Measurements from ENCODE around the gene BCO1. TPM values are rescaled to one million over a fixed set of nuclear protein-coding genes. Genes with fewer than 3 reads are reported as not detected.
A peak's percentile ranks its signal among the peaks of the same experiment; 100 is the strongest.

The BCO1 gene
- total RNA-seq, 4 donors from 2014 or later, result 0.26 TPM; not detected in 3

GRCh38 chr16:81201267-81201666 is 37.2 kb upstream of the BCO1 start:
- no peak overlapping the region for H3K27ac ChIP-seq
- no peaks in the 10 kb centered on the region for H3K9me3 ChIP-seq
- no peak overlapping the region for H3K4me3 ChIP-seq
- no peaks in the 10 kb centered on the region for H3K36me3 ChIP-seq
- no peak for TF ChIP-seq EP300 (IDR thresholded peaks at IDR 0.05)
- TF ChIP-seq POLR2AphosphoS5 (IDR thresholded peaks at IDR 0.05), result no peak
- TF ChIP-seq POLR2A (IDR thresholded peaks at IDR 0.05), result no peak
- no peak for TF ChIP-seq CTCF (IDR thresholded peaks at IDR 0.05)
- no peaks in the 10 kb centered on the region for H3K27me3 ChIP-seq
- no peak for DNase-seq (ENCODE audit: low spot score in 2 of 2)
- WGBS, result 38% methylated on average over 4 of the region's 4 CpGs
- H3K4me1 ChIP-seq, result no peaks in the 10 kb centered on the region

GRCh38 chr16:81204798-81205680 is 33.5 kb upstream of the BCO1 start:
- Histone ChIP-seq H3K27ac (no peak overlapping the region), H3K27me3 (no peaks in the 10 kb centered on the region), H3K36me3 (no peaks in the 10 kb centered on the region), H3K4me3 (no peak overlapping the region), H3K9me3 (no peaks in the 10 kb centered on the region), H3K4me1 (no peaks in the 10 kb centered on the region)
- 28% methylated on average over 14 of the region's 14 CpGs for WGBS
- TF ChIP-seq POLR2AphosphoS5 (IDR thresholded peaks at IDR 0.05) (no peak), POLR2A (IDR thresholded peaks at IDR 0.05) (no peak), CTCF (IDR thresholded peaks at IDR 0.05) (peak; percentile 34 to 49), EP300 (IDR thresholded peaks at IDR 0.05) (no peak)
- no peak for DNase-seq (ENCODE audit: low spot score in 2 of 2)

- TF ChIP-seq POLR2A (IDR thresholded peaks at IDR 0.05) (no peak), CTCF (IDR thresholded peaks at IDR 0.05) (no peak), POLR2AphosphoS5 (IDR thresholded peaks at IDR 0.05) (no peak), EP300 (IDR thresholded peaks at IDR 0.05) (no peak)
- H3K27me3 ChIP-seq, result peaks cover 9% of the 10 kb centered on the region
- 66% methylated on average over 5 of the region's 6 CpGs for WGBS
Measured at GRCh38 chr16:81207076-81207475, 31.4 kb upstream of the BCO1 start.

GRCh38 chr16:81210807-81211206 is 27.7 kb upstream of the BCO1 start:
- no peaks in the 10 kb centered on the region for H3K4me1 ChIP-seq
- DNase-seq (ENCODE audit: low spot score in 2 of 2), result no peak
- H3K9me3 ChIP-seq, result no peaks in the 10 kb centered on the region
- H3K27ac ChIP-seq, result no peak overlapping the region
- H3K4me3 ChIP-seq, result no peak overlapping the region
- no peaks in the 10 kb centered on the region for H3K36me3 ChIP-seq
- H3K27me3 ChIP-seq, result peaks cover 9% of the 10 kb centered on the region
- no peak for TF ChIP-seq POLR2A (IDR thresholded peaks at IDR 0.05)
- TF ChIP-seq CTCF (IDR thresholded peaks at IDR 0.05), result no peak
- no peak for TF ChIP-seq EP300 (IDR thresholded peaks at IDR 0.05)
- no peak for TF ChIP-seq POLR2AphosphoS5 (IDR thresholded peaks at IDR 0.05)
- WGBS, result 31% methylated on average over 3 of the region's 3 CpGs

More at GRCh38 chr16:81207076-81207475, 31.4 kb upstream of the BCO1 start:
- DNase-seq (ENCODE audit: low spot score in 2 of 2), result no peak
- Histone ChIP-seq H3K9me3 (no peaks in the 10 kb centered on the region), H3K4me1 (no peaks in the 10 kb centered on the region), H3K27ac (no peak overlapping the region), H3K36me3 (no peaks in the 10 kb centered on the region), H3K4me3 (no peak overlapping the region)

GRCh38 chr16:81212830-81213465 is 25.5 kb upstream of the BCO1 start:
- DNase-seq (ENCODE audit: low spot score in 2 of 2), result no peak
- H3K4me1 ChIP-seq, result no peaks in the 10 kb centered on the region
- WGBS, result 62% methylated on average over 7 of the region's 11 CpGs
- TF ChIP-seq POLR2A (IDR thresholded peaks at IDR 0.05) (no peak), POLR2AphosphoS5 (IDR thresholded peaks at IDR 0.05) (no peak), EP300 (IDR thresholded peaks at IDR 0.05) (no peak), CTCF (IDR thresholded peaks at IDR 0.05) (no peak)
- H3K9me3 ChIP-seq, result no peaks in the 10 kb centered on the region
- H3K27ac ChIP-seq, result no peak overlapping the region
- H3K4me3 ChIP-seq, result no peak overlapping the region
- H3K27me3 ChIP-seq, result peaks cover 9% of the 10 kb centered on the region
- H3K36me3 ChIP-seq, result no peaks in the 10 kb centered on the region
